Regular cardiac myocyte (primary cell): Measurements from ENCODE around the gene CDKN1B. TPM values are rescaled to one million over a fixed set of nuclear protein-coding genes. Genes with fewer than 3 reads are reported as not detected.

ENCODE experiments used
- total RNA-seq: library from RNA; depleted of rRNA; stranded (reverse); fragments of >200 nt; gene quantifications from 2 replicates; pipeline ENCODE4 v1.2.3, GENCODE V29; 2014

The CDKN1B gene
- total RNA-seq, result 51.0 and 52.0 TPM in 2 replicates

DNA sequence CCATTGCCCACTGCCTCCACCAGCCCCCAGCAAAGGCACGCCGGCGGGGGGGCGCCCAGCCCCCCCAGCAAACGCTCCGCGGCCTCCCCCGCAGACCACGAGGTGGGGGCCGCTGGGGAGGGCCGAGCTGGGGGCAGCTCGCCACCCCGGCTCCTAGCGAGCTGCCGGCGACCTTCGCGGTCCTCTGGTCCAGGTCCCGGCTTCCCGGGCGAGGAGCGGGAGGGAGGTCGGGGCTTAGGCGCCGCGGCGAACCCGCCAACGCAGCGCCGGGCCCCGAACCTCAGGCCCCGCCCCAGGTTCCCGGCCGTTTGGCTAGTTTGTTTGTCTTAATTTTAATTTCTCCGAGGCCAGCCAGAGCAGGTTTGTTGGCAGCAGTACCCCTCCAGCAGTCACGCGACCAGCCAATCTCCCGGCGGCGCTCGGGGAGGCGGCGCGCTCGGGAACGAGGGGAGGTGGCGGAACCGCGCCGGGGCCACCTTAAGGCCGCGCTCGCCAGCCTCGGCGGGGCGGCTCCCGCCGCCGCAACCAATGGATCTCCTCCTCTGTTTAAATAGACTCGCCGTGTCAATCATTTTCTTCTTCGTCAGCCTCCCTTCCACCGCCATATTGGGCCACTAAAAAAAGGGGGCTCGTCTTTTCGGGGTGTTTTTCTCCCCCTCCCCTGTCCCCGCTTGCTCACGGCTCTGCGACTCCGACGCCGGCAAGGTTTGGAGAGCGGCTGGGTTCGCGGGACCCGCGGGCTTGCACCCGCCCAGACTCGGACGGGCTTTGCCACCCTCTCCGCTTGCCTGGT, at the start of gene CDKN1B:
Gene CDKN1B (plus strand): TSS at position 576 of the 793 bp plus-strand sequence. CDS start 472 bp downstream, outside the sequence.

Other genes with a start within 250 kb of the CDKN1B start
- gene DUSP16, start 154.5 kb upstream of the CDKN1B start, total RNA-seq, result 5.4 and 8.2 TPM in 2 replicates
- 29.5 and 46.8 TPM in 2 replicates for gene CREBL2, start 105.5 kb upstream of the CDKN1B start, total RNA-seq
- gene GPR19, start 21.2 kb upstream of the CDKN1B start, total RNA-seq, result 0.19 and 0.28 TPM in 2 replicates
- gene APOLD1, start 68.3 kb downstream of the CDKN1B start, total RNA-seq, result 56.6 and 77.2 TPM in 2 replicates
- 80.1 and 99.2 TPM in 2 replicates for gene DDX47, start 96.0 kb downstream of the CDKN1B start, total RNA-seq
- 18.6 and 37.8 TPM in 2 replicates for gene GPRC5A, start 174.2 kb downstream of the CDKN1B start, total RNA-seq
- not detected in 2 replicates for gene GPRC5D, start 234.8 kb downstream of the CDKN1B start, total RNA-seq